Mucosa of gallbladder (tissue), 1 donor: Measurements from ENCODE around the gene PBX4. TPM values are rescaled to one million over a fixed set of nuclear protein-coding genes. Genes with fewer than 3 reads are reported as not detected.
A peak's percentile ranks its signal among the peaks of the same experiment; 100 is the strongest.
"Not testable (repeated sequence)": the region's sequence is repeated elsewhere in the genome, so short reads cannot be mapped to it uniquely, and the experiment has no call there.

Experiments
- DNase-seq: peaks from one replicate; pipeline ENCODE4 v3.0.0-alpha.2; 2020; ENCODE audit warnings: low spot score
- total RNA-seq: library from RNA; stranded (reverse); gene quantifications from one replicate; pipeline ENCODE4 v1.2.1, GENCODE V29; 2021
- donor health status: DM: no; HTN: no; CAD: no.

PBX4 gene, protein sequence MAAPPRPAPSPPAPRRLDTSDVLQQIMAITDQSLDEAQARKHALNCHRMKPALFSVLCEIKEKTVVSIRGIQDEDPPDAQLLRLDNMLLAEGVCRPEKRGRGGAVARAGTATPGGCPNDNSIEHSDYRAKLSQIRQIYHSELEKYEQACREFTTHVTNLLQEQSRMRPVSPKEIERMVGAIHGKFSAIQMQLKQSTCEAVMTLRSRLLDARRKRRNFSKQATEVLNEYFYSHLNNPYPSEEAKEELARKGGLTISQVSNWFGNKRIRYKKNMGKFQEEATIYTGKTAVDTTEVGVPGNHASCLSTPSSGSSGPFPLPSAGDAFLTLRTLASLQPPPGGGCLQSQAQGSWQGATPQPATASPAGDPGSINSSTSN
- total RNA-seq: 9.9 TPM

DNA sequence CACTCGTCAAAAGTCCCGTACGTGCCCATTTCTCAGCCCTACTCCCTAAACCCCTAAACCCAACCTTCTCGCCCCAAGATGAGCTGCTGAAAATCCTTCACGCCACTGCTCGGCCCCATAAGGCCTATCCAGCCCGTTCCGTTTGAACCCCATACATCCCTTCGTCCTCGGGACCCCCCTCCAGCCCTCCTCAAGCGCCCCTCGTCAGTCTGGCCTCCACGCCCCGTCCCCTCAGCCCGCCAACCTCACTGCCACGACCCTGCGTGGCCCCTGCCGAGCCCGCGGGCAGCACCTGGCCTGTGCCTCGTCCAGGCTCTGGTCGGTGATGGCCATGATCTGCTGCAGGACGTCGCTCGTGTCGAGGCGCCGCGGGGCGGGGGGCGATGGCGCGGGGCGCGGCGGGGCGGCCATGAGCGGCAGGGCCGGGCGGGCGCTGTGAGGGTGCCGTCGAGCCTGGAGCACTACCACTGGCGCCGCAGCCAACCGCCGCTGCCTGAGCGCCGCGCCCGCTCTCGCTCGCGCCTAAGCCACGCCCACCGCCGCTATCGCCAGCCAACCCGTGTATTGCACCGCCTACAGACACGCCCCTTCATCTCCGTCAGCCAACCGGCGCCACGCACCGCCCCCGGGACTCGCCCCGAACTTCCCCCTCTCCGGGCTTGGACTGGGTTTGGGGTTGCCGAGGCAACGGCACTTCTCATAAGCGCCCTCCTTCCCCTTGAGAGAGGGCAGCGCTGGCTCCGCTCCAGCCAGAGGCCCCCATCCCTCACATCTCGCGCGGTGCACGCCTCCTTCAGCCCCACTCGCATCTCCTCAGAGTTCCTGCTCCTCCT, at the start of gene PBX4:
PBX4 (minus strand) TSS at position 469 of the 833 bp plus-strand sequence; CDS start at position 411, 58 bp downstream.
- DNase-seq: peak; percentile 96

DNA sequence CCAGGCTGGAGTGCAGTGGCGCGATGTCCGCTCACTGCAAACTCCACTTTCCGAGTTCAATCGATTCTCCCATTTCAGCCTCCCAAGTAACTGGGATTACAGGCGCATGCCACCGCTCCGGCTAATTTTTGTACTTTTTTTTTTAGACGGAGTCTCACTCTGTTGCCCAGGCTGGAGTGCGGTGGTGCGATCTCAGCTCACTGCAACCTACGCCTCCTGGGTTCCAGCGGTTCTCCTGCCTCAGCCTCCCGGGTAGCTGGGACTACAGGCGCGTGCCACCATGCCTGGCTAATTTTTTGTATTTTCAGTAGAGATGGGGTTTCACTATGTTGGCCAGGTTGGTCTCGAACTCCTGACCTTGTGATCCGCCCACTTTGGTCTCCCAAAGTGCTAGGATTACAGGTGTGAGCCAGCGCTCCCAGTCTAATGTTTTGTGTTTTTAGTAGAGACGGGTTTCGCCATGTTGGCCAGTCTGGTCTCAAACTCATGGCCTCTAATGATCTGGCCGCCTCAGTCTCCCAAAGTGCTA, 47.0 kb upstream of the PBX4 start:
- not testable (repeated sequence) for DNase-seq

DNA sequence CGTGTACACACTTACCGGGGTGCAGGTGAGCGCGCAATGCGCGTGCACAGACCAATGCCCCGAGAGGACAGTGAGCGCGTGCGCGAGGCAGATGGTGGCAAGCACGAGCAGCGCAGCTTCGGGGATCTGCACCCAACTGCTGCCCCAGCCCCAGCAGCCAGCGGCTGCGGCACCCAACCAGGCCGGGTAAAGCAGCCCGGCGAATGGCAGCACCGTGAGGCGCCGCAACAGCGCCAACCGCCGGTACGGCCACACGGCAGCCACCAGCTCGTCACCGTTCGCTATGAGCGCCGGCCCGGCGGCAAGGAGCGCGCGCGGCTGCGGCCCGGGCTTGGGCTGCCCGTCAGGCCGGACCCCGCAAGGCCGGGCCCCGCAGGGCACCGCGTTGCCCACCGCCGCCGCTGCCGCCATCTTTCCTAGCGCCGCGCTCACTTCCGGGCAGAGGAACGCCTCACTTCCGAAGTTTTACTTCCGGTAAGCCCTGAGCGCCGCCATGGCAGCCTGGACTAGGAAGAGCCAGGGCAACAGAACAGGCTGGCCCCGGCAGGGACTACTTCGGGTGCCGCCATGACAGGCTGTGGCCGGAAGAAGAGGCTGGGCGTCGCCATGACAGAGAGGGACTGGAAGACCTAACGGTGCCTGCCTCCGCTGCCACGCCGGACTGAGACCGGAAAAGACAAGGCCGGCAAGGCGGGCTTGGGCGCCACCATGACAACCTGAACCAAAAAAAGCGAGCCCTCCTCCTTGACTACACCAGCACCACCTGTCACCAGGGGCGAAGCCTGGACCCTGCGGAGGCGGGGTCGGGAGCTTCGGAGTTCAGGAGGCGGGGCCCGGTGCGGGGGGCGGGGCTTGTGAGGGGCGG, 45.0 kb upstream of the PBX4 start, which contains the start of gene ATP13A1:
ATP13A1 (minus strand) TSS at position 421 of the 865 bp plus-strand sequence; CDS start at position 411, 10 bp downstream.
- DNase-seq: peak; percentile 98

DNA sequence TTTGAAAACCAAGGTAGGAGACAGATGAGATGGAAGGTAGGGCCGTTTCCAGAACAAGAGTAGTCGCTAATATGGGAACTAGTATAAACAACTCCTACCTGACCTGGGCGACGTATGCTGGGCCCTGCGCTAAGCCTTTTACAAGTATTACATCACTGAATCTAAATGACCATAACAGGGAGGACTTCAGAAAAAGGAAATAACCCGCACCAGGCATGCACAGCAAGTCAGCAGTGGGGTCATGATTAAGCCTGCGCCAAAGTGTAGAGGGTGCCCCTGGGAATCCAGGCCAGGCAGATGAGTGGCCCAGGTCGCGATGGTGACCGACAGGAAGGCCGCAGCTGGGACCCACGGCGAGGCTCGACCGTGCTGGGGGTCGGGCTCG, 44.4 kb upstream of the PBX4 start:
- DNase-seq: no peak

DNA sequence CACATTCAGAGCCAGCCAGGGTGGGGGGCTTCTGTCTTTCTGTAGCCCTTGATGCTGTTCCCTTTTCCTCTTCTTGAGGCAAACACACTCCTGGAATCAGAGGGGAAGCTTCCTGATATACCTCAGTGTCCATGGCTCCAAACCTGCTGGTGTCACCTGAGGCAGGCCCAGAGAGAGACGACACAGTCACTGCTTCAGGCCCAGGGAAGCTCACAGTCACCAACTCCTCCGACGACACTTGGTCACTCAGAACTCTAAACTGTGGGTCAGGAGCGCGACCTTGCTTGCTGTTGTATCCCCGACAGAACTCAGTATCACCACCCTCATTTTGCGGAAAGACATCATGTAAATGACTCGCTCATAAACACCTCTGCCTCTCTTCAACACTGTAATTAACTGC, 43.9 kb upstream of the PBX4 start:
- DNase-seq: no peak

DNA sequence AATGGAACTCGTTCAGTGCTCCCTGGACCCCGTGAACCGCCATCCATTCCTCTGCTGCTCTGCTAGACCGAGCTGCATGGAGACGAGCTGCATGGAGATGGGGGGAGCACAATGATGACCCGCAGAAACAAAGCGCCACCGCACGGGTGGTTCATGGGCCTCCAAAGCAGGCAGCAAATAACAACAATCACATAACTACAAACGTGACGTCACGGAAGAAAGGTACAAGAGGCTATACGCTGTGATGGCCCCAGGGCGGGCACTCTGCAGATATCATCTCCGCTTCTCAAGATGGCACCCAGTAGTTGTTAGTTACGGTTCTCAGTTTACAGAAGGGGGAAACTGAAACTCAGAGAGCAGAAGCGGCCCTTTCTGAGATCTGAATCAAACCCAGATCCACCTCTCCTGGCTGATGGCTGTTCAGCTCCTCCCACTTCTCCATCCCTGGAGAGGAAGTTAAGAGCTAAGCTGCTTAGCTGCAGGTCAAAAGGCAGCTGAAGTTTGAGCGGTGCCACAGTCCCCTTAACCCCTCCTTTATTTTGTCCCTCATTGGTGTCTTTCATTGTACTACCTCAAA, 43.3 kb upstream of the PBX4 start:
- DNase-seq: no peak

DNA sequence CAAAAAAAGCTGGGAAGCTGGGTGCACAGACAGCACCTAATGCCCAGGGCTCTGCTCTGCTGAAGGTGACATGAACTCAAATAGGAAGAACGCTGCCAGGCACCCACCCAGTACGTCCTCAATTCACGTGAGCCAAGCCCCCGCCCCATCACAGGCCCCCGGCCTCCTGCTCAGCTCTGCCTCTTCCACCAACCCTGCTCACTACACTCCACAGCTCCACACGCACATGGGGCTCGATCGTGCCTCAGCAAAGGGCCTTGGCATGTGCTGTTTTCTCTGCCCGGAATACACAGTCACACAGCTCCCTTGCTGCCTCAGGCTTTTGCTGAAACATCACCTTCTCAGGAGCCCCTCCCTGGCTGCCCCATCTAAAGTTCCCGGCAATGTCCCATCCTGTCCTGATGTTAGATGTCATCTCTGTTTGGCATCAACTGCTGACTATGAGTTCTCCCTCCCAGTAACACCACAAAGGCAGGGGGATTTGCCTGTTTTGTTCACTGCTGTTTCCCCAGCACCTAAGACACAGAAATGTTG, 42.7 kb upstream of the PBX4 start:
- no peak for DNase-seq

DNA sequence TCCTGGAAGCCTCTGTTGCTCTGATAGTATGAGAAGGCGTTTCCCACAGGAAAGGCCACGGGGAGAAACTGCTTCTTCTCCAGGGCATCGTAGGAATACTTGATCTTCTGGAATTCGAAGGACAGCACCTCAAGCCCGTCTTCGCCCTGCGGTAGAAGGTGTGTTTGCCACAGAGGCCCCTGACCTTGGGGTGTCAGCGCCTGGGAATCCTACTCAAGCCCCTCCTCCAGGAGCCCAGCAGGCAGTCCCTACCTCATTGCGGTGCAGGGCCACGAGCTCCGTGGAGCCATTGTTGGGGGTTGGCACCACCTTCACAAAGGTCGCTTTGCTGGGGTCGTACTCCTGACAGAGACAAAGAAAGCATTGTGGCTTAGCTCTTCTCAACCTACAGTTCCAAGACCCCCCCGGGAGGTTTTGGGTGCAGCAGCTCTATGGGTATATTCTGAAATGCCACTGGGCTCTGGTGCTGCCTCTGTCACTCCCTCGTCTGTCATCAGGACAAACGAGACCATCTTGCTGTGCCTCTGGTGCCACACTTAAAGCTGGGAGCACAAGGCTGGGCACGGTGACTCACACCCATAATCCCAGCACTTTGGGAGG, 41.3 kb upstream of the PBX4 start:
- DNase-seq: no peak

DNA sequence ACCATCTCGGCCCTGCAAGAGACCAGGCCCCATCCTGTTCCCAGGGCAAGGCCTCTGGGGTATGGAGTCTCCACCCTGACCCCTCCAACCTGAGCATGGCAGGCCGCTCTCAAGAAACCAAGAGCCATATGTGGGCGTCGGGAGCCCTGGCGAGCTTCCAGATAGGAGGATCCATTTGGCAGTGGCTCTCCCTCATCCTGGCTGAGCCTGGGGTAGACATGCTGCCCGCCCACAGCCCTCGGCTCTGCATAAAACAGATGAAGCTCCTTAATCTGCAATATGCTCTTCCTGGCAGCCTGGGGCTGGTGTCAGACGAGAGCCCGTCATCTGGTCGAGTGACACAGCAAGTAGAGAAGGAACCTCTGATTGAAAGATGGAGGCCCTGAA, 38.9 kb upstream of the PBX4 start:
- DNase-seq: no peak

DNA sequence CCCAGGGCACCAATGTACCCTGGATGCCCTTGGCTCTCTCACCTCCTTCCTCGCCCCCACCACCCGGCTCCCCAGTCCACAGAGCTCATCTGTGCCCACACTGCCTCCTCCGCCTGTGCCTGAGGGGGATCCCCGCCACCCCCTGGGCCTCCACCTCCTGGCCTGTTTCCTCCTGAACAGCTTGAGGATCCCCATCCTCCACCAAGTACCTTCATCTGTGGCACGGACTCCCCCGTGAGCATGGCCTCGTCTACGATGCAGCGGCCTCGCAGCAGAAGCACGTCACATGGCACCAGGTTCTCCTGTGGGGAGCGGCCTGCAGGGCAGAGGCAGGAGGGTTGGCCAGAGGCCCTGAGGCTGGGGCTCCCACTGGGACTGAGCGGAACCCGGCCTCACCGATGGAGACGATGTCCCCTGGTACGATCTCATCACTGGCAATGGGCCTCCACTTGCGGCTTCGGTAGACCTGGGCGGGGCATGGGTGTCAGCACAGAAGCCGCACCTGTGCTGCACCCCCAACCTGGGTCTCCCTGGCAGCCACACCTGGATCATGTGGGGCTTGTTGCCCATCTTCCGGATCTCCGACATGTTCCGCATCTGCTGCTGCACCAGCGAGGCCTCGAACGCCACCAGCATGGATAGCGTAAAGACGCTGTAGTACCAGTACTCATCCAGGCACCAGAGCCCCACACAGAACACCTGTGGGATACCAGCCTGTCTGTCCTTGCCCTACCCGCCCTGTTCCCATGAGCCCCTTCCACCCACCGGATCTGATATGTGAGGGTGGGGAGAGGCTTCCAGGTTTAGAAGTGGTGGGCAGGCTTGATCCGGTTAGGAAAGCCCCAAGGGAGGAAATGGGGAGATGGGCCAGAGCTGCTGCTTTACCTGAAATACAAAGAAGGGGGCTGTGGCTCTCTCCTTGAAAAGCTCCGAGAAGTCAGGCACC, 38.2 kb upstream of the PBX4 start:
- DNase-seq: no peak

DNA sequence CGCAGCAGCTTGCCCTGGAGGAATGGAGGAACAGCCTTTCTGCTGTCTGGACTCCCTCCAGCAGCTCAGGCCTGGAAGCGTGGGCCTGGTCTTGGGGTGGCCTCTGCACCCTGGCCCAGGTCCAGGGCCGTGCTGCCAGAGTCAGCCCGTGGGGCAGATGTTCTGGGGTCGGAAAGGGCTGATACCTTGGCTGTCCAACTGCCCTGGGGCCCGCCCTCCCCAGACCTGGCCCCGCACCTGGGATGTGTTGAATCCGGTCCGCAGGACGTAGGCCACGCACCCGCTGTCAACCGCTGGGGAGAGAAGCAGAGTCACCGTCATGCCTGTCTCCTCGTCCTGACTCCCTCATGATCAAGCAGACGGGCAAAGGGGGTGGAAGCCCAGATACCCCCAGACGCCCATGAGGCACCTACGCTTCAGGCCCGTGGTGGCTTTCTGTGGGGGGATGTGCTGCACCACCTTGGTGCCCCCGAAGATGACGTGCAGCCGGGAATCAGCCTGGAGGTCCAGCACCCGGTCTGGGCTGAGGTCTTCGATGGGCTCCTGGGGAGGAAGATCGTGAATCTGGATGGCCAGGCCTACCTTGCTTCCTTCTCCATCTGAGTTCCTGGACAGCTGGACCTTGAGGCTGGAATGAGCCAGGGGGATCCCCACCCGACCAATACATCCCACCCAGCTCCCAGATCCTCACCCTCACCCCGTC, 37.3 kb upstream of the PBX4 start:
- no peak for DNase-seq

DNA sequence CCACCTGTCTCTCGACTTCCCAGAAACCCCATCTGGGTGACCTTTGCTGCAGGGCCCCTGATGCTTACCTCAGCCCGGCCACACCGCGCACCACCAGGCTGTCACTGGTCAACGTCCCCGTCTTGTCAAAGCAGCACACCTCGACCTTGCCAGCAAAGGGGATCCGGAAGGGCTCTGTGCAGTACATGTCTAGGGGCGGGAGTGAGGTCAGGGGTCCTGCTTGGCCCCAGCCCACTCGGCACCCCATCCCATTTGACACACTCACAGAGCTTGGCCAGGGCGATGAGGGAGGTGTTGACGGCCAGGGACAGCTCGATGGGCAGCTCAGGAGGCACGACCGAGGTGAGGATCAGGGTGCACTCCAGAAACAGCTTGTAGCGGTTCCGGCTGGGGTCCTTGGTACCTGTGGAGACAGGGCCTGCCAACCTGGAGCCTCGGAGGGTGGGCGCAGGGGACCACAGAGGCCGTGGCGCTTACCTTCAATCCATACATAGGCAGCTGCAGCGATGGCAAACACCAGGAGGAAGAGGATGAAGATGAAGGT, 36.6 kb upstream of the PBX4 start:
- no peak for DNase-seq

DNA sequence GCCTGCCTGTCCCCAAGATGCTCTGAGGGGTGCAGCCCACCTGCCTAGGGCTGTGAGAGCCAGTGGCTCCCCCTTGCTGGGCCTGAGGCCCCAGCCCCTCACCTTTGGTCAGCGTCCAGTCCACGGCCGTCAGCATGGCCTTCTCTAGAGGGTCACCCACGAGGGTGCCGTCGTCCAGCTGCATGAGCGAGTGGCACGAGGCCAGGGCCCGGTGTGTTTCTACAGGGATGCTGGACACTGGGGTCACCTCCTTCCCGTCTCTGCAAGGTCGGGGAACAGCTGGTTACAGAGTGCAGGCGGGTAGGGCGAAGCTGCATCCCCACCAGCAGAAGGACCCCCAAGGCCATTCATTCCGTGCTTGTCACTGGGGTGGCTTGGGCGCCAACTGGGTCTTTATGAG, 36.0 kb upstream of the PBX4 start:
- no peak for DNase-seq

DNA sequence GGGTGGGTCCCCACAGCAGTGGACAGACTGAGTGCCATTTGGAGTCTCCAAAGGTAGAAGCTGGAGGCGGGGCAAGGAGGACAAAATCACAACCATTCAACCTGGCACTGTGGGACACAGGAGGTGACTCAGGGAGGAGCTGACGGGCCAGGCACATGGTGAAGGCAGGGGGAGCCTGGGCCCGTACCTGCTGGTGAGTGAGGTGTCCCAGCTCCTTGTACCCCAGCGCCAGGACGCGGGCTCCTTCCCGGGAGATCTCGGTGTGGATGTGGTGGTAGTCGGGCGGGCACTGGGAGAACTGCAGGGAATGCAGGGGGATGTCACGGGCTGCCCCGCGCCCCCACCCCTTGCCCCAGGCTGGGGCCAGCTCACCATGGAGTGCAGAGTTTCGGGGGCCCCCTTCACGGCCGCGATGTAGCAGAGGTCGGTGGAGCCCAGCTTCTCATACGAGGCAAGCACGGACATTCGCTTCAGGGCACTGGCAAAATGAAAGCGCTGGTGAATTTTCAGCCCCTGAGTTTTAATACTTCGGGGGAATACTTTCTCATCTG, 35.2 kb upstream of the PBX4 start:
- no peak for DNase-seq

DNA sequence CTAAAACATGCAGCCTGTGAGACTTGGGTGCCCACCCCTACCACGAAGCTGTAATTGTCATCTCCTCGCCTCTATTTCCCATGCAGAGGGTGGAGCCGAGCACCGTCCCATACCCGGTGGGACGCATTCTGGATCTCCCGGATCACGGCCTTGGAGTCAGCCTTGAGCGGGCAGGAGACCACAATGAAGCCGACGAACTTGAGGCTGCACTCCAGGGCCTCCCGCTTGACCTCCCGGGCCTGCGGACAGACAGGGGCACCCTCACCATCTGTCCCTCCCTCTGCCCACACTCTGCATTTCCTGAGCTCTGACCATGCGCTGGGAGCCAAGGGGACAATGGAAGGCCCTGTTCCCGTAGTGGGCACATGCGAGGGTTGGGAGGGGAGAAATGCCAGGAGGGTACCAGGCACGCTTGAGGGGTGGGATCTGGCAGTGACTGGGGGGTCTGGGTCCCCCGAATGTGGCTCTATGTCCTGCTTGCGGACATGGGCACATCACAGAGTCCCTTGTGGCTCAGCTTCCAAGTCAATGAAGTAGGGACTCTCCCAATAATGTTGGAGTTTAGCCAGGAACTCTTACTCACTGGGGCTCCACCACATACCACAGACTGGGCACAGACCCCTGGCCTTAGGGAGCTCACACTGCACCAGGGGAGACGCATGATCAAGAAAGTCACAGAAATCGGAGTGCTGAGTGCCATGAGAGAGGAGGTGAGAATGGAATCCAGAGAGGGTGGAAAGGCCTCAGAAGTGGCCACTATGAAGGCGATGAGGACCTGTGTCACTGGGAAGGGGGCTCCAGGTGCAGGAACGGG, 34.2 kb upstream of the PBX4 start:
- DNase-seq: no peak

DNA sequence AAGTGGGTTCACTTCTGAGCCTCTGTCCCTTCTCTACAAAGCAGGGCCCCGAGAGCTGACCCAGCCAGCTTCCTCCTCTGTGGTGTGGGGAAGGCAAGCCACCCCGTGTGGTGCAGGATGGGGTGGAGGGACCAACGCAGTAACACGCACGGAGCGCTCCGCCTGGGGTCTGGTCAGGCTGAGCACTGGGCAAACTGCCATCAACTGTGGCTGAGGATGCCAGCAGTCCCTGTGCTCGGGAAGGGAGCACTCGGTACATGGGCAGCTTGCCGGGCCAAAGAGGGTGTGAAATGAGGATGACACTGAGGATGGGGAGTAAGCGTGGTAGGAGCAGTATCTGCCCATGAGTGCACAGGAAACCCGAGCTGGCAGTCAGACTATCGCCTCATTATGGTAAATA, 32.6 kb upstream of the PBX4 start:
- DNase-seq: no peak

DNA sequence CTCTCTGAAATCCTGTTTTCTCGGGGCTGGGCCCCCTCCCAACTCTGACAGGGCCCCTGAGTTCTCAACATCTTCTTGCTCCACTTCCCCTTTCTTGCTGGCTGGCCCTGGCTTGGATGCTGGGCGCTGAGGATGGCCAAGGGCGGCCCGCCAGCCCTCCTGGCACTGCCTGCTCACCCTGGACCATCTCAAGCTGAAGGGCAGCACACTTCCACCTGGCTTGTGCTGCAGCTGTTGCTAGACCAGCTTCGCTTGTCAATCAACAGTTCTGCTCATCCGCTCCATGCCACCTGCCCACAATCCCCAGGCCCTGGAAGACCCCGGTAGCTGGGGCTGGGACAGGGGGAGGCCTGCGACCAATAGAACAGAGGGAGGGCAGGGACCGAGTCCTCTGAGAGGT, 31.8 kb upstream of the PBX4 start:
- no peak for DNase-seq
